ENCODE measurements around the gene ZNF382.
A peak's percentile ranks its signal among the peaks of the same experiment; 100 is the strongest.

The ZNF382 gene

GRCh38 chr19:36604656-36605100 lies 435 bp upstream of the ZNF382 start:
- Histone ChIP-seq H3K27ac (ENCODE audit: low read length) (no peak overlapping the region), H3K36me3 (ENCODE audit: control insufficient read depth, insufficient read depth, low read length) (no peaks in the 10 kb centered on the region), H3K4me1 (ENCODE audit: control insufficient read depth, insufficient read depth, low read length) (no peaks in the 10 kb centered on the region), H3K27me3 (ENCODE audit: control insufficient read depth, insufficient read depth, low read length) (no peaks in the 10 kb centered on the region; the same call in 1 of the 2 replicates), H3K4me3 (ENCODE audit: low read length) (peak overlapping the region; percentile 69), H3K9me3 (ENCODE audit: control insufficient read depth, insufficient read depth, low read length) (no peaks in the 10 kb centered on the region)
- no peak for DNase-seq (ENCODE audit: low read depth, low spot score)
- WGBS (ENCODE audit: insufficient coverage, insufficient read length) = no CpG with 5 or more reads among the region's 21 CpGs

GRCh38 chr19:36605877-36606478 lies 865 bp downstream of the ZNF382 start:
- H3K27ac ChIP-seq (ENCODE audit: low read length) = no peak overlapping the region
- no peaks in the 10 kb centered on the region; the same call in 1 of the 2 replicates for H3K27me3 ChIP-seq (ENCODE audit: control insufficient read depth, insufficient read depth, low read length)
- no peaks in the 10 kb centered on the region for H3K9me3 ChIP-seq (ENCODE audit: control insufficient read depth, insufficient read depth, low read length)
- H3K4me1 ChIP-seq (ENCODE audit: control insufficient read depth, insufficient read depth, low read length) = no peaks in the 10 kb centered on the region
- H3K36me3 ChIP-seq (ENCODE audit: control insufficient read depth, insufficient read depth, low read length) = no peaks in the 10 kb centered on the region
- no CpG with 5 or more reads among the region's 1 CpG for WGBS (ENCODE audit: insufficient coverage, insufficient read length)
- H3K4me3 ChIP-seq (ENCODE audit: low read length) = peak overlapping the region; percentile 69; the same call in 1 of the 2 replicates
- no peak for DNase-seq (ENCODE audit: low read depth, low spot score)

GRCh38 chr19:36627057-36627456 lies 21.9 kb downstream of the ZNF382 start:
- peaks cover 3% of the 10 kb centered on the region for H3K9me3 ChIP-seq (ENCODE audit: control insufficient read depth, insufficient read depth, low read length)
- H3K27me3 ChIP-seq (ENCODE audit: control insufficient read depth, insufficient read depth, low read length) = no peaks in the 10 kb centered on the region
- H3K4me1 ChIP-seq (ENCODE audit: control insufficient read depth, insufficient read depth, low read length) = no peaks in the 10 kb centered on the region
- H3K36me3 ChIP-seq (ENCODE audit: control insufficient read depth, insufficient read depth, low read length) = no peaks in the 10 kb centered on the region
- H3K4me3 ChIP-seq (ENCODE audit: low read length) = no peak overlapping the region
- DNase-seq (ENCODE audit: low read depth, low spot score) = no peak
- H3K27ac ChIP-seq (ENCODE audit: low read length) = no peak overlapping the region
- WGBS (ENCODE audit: insufficient coverage, insufficient read length) = no CpG with 5 or more reads among the region's 5 CpGs

GRCh38 chr19:36635342-36635741 lies 30.2 kb downstream of the ZNF382 start:
- H3K27me3 ChIP-seq (ENCODE audit: control insufficient read depth, insufficient read depth, low read length) = no peaks in the 10 kb centered on the region; the same call in 1 of the 2 replicates
- peaks cover 1% of the 10 kb centered on the region; the same call in 1 of the 2 replicates for H3K9me3 ChIP-seq (ENCODE audit: control insufficient read depth, insufficient read depth, low read length)
- H3K27ac ChIP-seq (ENCODE audit: low read length) = no peak overlapping the region
- DNase-seq (ENCODE audit: low read depth, low spot score) = no peak
- no peak overlapping the region for H3K4me3 ChIP-seq (ENCODE audit: low read length)
- H3K36me3 ChIP-seq (ENCODE audit: control insufficient read depth, insufficient read depth, low read length) = no peaks in the 10 kb centered on the region; the same call in 1 of the 2 replicates
- WGBS (ENCODE audit: insufficient coverage, insufficient read length) = no CpG with 5 or more reads among the region's 2 CpGs
- no peaks in the 10 kb centered on the region for H3K4me1 ChIP-seq (ENCODE audit: control insufficient read depth, insufficient read depth, low read length)

- Histone ChIP-seq H3K9me3 (ENCODE audit: control insufficient read depth, insufficient read depth, low read length) (peaks cover 1% of the 10 kb centered on the region; the same call in 1 of the 2 replicates), H3K4me1 (ENCODE audit: control insufficient read depth, insufficient read depth, low read length) (no peaks in the 10 kb centered on the region), H3K27me3 (ENCODE audit: control insufficient read depth, insufficient read depth, low read length) (no peaks in the 10 kb centered on the region; the same call in 1 of the 2 replicates), H3K36me3 (ENCODE audit: control insufficient read depth, insufficient read depth, low read length) (no peaks in the 10 kb centered on the region; the same call in 1 of the 2 replicates), H3K4me3 (ENCODE audit: low read length) (no peak overlapping the region), H3K27ac (ENCODE audit: low read length) (no peak overlapping the region)
- WGBS (ENCODE audit: insufficient coverage, insufficient read length) = no CpG with 5 or more reads among the region's 5 CpGs
- no peak for DNase-seq (ENCODE audit: low read depth, low spot score)
Observed at GRCh38 chr19:36638862-36639510, 33.9 kb downstream of the ZNF382 start.

GRCh38 chr19:36646746-36647145 lies 41.6 kb downstream of the ZNF382 start:
- H3K27me3 ChIP-seq (ENCODE audit: control insufficient read depth, insufficient read depth, low read length) = no peaks in the 10 kb centered on the region
- no peaks in the 10 kb centered on the region; the same call in 1 of the 2 replicates for H3K36me3 ChIP-seq (ENCODE audit: control insufficient read depth, insufficient read depth, low read length)
- no peak overlapping the region for H3K27ac ChIP-seq (ENCODE audit: low read length)
- H3K4me3 ChIP-seq (ENCODE audit: low read length) = no peak overlapping the region
- peaks cover 1% of the 10 kb centered on the region; the same call in 1 of the 2 replicates for H3K9me3 ChIP-seq (ENCODE audit: control insufficient read depth, insufficient read depth, low read length)
- no CpG with 5 or more reads among the region's 2 CpGs for WGBS (ENCODE audit: insufficient coverage, insufficient read length)
- H3K4me1 ChIP-seq (ENCODE audit: control insufficient read depth, insufficient read depth, low read length) = no peaks in the 10 kb centered on the region
- no peak for DNase-seq (ENCODE audit: low read depth, low spot score)

GRCh38 chr19:36652958-36653357 lies 47.8 kb downstream of the ZNF382 start:
- Histone ChIP-seq H3K4me1 (ENCODE audit: control insufficient read depth, insufficient read depth, low read length) (no peaks in the 10 kb centered on the region), H3K9me3 (ENCODE audit: control insufficient read depth, insufficient read depth, low read length) (no peaks in the 10 kb centered on the region)
- WGBS (ENCODE audit: insufficient coverage, insufficient read length) = no CpG with 5 or more reads among the region's 1 CpG

GRCh38 chr19:36665832-36666231 lies 60.7 kb downstream of the ZNF382 start:
- no peaks in the 10 kb centered on the region for H3K4me1 ChIP-seq (ENCODE audit: control insufficient read depth, insufficient read depth, low read length)
- H3K27me3 ChIP-seq (ENCODE audit: control insufficient read depth, insufficient read depth, low read length) = no peaks in the 10 kb centered on the region
- no CpG with 5 or more reads among the region's 14 CpGs for WGBS (ENCODE audit: insufficient coverage, insufficient read length)
- no peak overlapping the region for H3K27ac ChIP-seq (ENCODE audit: low read length)
- no peaks in the 10 kb centered on the region for H3K36me3 ChIP-seq (ENCODE audit: control insufficient read depth, insufficient read depth, low read length)
- no peaks in the 10 kb centered on the region for H3K9me3 ChIP-seq (ENCODE audit: control insufficient read depth, insufficient read depth, low read length)
- H3K4me3 ChIP-seq (ENCODE audit: low read length) = peak overlapping the region; percentile 68; the same call in 1 of the 2 replicates
- DNase-seq (ENCODE audit: low read depth, low spot score) = no peak

More at GRCh38 chr19:36652958-36653357, 47.8 kb downstream of the ZNF382 start:
- DNase-seq (ENCODE audit: low read depth, low spot score) = no peak
- Histone ChIP-seq H3K4me3 (ENCODE audit: low read length) (no peak overlapping the region), H3K27me3 (ENCODE audit: control insufficient read depth, insufficient read depth, low read length) (no peaks in the 10 kb centered on the region), H3K36me3 (ENCODE audit: control insufficient read depth, insufficient read depth, low read length) (no peaks in the 10 kb centered on the region; the same call in 1 of the 2 replicates), H3K27ac (ENCODE audit: low read length) (no peak overlapping the region)

- Histone ChIP-seq H3K4me3 (ENCODE audit: low read length) (no peak overlapping the region), H3K36me3 (ENCODE audit: control insufficient read depth, insufficient read depth, low read length) (no peaks in the 10 kb centered on the region), H3K4me1 (ENCODE audit: control insufficient read depth, insufficient read depth, low read length) (no peaks in the 10 kb centered on the region), H3K9me3 (ENCODE audit: control insufficient read depth, insufficient read depth, low read length) (no peaks in the 10 kb centered on the region), H3K27me3 (ENCODE audit: control insufficient read depth, insufficient read depth, low read length) (no peaks in the 10 kb centered on the region), H3K27ac (ENCODE audit: low read length) (no peak overlapping the region)
- DNase-seq (ENCODE audit: low read depth, low spot score) = no peak
- WGBS (ENCODE audit: insufficient coverage, insufficient read length) = no CpG with 5 or more reads among the region's 2 CpGs
Observed at GRCh38 chr19:36668646-36669045, 63.5 kb downstream of the ZNF382 start.

DNA sequence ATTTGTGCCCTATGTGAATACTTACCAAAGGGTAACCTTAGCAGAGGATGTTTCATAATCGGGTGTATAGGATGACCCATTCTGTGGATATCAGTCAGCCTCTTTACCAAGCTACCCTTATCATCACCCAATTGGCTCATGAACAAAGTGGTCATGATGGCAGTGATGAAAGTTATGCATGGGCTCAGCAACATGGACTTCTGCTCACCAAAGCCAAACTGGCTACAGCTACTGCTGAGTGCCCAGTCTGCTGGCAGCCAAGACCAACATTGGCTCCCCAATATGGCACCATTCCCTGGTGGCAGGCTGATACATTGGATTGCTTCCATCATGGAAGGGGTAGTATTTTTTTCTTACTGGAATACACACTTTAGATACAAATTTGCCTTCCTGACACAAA lies 67.3 kb downstream of the ZNF382 start:
- no peaks in the 10 kb centered on the region for H3K4me1 ChIP-seq (ENCODE audit: control insufficient read depth, insufficient read depth, low read length)
- H3K36me3 ChIP-seq (ENCODE audit: control insufficient read depth, insufficient read depth, low read length) = no peaks in the 10 kb centered on the region
- no peaks in the 10 kb centered on the region for H3K9me3 ChIP-seq (ENCODE audit: control insufficient read depth, insufficient read depth, low read length)
- DNase-seq (ENCODE audit: low read depth, low spot score) = no peak
- no peaks in the 10 kb centered on the region for H3K27me3 ChIP-seq (ENCODE audit: control insufficient read depth, insufficient read depth, low read length)
- H3K27ac ChIP-seq (ENCODE audit: low read length) = no peak overlapping the region
- H3K4me3 ChIP-seq (ENCODE audit: low read length) = no peak overlapping the region
- WGBS (ENCODE audit: insufficient coverage, insufficient read length) = no CpG with 5 or more reads among the region's 1 CpG
